Pons (tissue), 1 donor: Measurements from ENCODE around the gene RNF41.
"Not testable (repeated sequence)": the region's sequence is repeated elsewhere in the genome, so short reads cannot be mapped to it uniquely, and the experiment has no call there.

Experiments used
- DNase-seq: peaks from one replicate; pipeline ENCODE4 v3.0.0-alpha.2; 2016; ENCODE audit warnings: low spot score

Gene RNF41

DNA sequence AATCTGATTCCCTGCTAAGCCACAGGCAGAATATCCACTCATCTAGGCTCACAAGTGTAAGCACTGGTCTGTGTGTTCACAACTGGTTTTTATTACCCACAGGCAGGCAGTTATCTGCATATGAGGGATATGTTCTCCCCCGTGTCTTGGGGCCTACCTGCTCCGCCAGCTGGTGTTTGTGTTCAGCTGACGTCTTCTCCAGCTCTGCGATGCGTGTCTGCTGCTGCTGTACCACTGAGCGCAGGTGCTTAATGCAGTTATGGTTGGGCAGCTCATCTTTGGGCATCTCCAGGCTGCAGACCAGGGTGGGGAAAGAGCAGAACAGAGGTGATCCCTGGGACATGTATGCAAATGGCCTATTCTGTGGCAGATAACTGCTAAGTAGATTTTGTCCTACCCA, 13.7 kb downstream of the RNF41 start:
- no peak for DNase-seq

DNA sequence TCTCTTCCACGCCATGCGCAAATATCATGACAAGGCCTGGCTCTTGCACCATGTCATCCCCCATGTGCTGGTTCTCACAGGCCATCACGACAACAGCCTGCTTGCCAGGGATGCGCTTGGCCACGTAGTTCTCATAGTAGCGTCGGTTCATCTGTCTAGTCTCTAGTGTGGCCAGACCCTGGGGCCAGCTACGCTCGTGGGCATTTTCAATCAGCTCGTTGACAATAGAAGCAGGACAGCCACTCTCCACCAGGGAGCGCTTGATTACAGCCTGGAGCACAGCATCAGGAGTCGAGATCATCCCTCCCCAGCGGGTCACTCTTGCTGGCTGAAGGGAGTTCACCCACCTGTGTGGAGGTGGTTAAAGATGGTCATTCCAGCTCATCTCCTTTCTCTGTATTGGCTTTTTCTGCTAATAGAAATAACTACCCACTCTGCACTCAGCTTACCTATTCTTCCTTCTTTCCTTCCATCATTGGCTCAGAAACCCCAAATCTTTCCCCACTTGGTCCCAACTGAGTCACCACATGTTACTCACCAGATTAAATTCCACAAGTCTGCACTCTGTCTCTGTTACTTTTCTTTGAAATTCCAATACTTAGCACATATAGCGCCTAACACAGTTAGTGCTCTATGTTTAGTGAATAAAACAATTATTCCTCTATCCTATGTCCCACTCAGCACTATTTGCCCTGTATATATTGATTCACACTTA, 15.1 kb downstream of the RNF41 start:
- peak; percentile 42 for DNase-seq

DNA sequence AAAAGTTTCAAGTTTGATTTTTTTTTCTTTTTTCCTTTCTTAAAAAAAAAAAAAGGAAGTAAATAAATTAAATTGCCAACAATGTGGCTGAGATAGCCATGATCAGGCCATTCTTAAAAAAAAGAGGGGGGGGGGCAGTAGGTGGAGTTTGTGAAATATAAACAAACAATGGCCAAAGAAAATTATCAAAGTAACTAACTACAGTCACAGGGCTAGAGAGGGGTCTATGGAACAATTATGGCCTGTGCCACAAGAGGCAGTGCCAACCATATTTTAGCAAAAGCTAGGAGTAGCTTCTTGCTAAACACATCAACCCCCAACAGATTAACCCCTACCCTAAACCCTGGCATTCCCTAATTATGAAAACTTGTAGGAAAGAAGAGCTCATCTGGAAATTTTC, 16.3 kb downstream of the RNF41 start:
- DNase-seq, result no peak

DNA sequence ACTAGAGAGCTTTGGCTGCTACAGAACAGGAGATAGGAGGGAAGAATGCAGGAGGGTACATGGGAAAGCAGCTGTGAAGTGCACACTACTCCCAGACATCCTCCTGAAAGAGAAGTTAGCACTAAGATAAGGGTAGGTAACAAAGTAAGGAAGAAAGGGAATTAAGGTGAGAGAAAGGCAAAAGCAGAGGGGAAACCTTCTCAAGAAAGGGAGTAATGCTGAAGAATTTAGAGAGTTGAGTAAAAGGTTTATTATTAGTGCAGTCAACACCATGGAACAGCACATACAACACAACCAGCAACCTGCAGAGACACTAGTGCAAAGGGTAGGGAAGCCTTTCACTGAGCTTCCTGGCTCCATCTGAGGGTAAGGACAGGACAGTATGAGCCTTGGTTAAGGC, 17.4 kb downstream of the RNF41 start:
- DNase-seq, result no peak

DNA sequence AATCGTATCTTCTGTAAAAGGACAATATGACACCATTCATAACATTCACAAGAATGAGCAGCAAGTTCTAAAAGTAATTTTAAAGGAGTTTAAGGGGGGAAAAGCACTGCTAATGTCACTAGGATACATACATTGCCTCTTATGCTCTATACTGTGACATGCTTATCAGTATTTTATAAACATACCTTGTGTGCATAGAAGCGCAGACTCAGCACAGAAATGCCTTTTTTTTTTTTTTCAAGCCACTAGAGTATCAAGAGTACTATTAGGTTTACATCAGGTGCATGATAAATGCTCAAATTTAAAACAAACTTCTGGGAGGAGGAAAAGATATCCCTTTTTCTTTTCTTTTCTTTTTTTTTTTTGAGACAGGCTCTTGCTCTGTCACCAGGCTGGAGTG, 18.9 kb downstream of the RNF41 start:
- no peak for DNase-seq

DNA sequence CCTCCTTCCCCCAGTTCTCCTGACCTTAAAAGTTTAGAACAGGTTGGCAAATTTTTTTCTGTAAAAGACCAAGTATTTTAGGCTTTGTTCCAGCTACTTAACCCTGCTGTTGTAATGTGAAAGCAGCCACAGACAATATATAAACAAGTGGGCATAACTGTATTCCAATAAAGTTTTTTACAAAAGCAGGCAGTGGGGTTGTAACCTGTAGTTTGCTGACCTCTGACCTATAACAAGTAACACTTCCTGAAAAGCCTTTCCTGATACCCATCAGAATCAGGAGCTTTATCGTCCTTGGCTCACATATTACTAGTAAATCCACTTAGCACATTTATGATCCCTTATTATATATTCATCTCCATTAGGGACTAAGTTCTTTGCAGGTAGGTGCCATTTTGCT, 19.4 kb downstream of the RNF41 start:
- no peak for DNase-seq

DNA sequence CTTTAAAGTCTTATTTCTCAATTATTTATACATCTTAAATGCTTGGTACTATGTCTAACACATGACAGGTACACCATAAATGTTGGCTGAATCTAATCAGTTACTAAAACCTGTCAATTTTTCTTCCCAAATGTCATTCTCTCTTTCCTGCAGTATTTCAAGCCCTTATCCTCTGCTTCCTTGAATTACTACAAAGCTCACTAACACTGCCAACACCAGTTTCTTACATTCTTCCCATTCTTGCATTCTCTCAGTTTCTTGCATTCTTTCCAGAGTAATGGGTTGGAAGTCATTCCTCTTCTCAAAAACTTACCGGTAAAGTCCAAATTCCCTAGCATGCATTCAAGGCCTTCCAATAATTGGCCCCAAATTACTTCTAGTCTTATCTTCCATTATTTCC, 22.9 kb downstream of the RNF41 start:
- no peak for DNase-seq

DNA sequence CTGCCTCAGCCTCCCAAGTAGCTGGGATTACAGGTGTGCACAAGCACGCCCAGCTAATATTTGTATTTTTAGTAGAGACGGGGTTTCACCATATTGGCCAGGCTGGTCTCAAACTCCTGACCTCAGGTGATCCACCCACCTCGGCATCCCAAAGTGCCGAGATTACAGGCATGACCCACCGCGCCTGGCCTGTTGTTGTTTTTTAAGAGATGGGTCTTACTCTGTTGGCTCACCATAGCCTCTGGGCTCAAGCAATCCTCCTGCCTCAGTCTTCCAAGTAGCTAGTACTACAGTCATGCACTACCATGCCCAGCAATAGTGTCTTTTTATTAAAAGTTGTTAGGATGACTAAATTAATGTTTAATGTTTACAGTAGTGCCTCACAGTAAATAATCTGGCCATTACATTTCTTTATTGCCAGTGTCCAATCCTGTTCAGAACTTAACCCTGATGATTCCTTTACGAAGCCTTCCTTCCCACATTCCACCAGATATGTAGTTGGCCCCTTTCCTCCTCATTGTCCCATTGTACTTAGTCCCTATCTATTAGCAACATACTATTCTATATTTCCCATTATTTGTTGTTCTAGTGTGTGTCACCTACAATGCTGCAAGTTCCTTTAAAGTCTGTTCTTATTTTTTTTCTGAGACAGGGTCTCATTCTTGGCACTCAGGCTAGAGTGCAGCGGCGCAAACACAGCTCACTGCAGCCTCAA, 23.6 kb downstream of the RNF41 start:
- no peak for DNase-seq

DNA sequence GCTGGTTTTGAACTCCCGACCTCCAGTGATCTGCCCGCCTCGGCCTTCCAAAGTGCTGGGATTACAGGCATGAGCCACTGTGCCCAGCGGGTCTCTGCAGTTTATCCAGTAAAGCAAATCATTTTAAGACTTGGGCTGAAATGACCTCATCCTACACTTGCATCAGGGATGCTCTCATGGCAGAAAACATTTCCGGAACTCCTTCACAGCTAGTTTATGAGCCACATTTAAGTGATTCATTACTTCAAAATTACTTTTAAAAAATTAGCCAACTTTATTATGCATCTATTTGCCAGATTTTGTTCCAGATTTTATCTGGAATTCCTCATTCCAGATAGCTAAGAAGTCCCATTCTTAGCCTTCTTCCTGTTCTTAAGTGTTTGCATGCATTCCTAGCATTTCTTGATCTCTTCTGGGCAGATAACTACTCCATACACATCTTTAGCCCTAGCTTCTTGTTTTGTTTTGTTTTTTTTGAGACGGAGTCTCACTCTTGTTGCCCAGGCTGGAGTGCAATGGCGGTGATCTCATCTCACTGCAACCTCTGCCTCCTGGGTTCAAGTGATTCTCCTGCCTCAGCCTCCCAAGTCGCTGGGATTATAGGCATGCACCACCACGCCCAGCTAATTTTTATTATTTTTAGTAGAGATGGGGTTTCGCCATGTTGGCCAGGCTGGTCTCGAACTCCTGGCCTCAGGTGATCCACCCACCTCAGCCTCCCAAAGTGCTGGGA, 24.7 kb downstream of the RNF41 start:
- not testable (repeated sequence) for DNase-seq

DNA sequence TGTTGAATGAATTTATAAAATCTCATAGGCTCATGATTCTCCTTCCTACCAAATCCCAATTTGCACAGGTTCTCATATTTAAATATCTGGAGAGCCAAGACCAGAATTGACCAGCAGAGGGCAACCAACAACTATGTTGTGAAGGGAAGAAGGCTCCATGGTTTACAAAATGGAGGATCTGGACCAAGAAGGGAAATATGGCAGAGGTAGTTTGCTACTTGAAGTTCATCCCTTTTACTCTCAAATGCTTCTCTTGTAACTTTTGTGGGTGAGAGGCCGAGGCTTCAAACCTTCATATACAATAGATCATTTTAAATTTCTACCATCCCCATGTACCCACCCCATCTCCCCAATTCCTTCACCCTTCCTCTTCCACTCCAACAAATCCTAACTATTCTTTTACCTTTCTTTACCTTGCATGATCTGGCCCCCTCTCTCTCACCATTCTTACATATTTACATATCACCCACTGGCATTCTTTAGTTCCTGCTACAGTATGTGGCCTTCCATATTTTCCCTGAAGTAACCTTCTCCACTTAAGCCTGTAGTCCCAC, 28.6 kb downstream of the RNF41 start:
- DNase-seq, result peak; percentile 94

DNA sequence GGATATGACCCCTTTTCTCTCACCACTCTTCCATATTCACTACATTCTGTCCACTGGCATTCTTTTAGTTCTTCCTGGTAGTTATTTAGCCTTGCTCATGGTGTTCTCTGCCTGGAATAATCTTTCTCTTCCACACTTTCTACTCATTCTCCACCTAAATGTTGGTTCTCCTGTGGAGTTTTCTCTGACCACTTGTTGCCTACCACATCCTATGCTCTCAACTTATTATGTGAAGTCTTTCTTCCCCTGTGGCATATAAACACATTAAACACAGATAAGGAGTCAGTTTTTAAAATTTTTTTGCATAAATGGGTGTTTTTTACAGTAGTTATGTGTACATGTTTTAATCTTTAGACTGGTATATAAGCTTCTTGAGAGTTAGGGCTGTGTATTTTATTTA, 29.1 kb downstream of the RNF41 start:
- no peak for DNase-seq

DNA sequence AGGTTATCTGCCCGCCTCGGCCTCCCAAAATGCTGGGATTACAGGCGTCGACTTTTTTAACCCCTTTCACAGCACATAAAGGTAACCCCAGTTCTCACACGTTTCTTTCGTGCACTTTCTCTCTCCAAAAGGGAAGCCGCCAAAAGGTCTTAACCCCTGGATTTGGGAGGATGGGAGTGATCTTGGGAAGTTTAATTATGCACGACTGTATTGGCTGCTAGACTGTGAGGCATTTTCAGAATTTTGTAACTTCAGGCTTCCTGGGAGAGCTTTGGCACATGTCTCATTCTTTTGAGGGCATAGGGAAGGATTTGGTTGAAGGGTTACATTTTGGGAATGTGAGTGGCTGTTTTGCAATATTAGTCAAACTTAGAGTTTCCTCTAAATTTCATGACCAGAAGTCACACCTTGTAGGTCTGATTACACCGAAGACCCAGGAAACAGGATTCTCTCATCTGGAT, 31.0 kb downstream of the RNF41 start:
- DNase-seq, result peak; percentile 16

DNA sequence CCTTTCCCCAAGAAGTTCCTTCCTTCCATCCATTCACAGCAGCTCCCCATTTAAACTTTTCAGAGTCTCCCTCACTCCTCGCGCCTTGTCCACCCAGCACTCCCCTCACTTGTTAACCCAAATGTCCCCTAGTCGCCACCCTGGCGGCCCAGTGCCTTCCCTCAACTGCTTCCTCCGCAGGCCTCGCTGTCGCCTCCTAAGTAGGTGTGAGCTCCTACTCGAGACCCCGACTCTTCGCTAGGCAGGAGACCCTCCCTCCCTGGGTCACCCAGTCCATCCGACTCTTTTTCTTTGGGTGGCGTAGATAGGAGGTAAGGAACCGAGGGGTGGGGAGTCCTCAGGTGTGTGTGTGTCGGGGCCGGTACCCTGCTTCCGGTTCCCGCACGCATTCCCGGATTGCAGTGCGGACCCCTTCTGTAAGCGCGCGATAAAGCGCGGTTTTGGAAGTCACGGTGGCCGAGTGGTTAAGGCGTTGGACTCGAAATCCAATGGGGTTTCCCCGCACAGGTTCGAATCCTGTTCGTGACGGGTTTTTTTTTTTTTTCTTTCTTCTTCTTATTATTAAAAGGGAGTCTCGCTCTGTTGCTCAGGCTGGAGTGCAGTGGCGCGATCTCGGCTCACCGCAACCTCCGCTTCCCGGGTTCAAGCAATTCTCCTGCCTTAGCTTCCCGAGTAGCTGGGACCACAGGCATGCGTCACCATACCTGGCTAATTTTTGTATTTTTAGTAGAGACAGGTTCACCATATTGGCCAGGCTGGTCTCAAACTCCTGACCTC, 31.6 kb downstream of the RNF41 start:
- DNase-seq, result peak; percentile 80

DNA sequence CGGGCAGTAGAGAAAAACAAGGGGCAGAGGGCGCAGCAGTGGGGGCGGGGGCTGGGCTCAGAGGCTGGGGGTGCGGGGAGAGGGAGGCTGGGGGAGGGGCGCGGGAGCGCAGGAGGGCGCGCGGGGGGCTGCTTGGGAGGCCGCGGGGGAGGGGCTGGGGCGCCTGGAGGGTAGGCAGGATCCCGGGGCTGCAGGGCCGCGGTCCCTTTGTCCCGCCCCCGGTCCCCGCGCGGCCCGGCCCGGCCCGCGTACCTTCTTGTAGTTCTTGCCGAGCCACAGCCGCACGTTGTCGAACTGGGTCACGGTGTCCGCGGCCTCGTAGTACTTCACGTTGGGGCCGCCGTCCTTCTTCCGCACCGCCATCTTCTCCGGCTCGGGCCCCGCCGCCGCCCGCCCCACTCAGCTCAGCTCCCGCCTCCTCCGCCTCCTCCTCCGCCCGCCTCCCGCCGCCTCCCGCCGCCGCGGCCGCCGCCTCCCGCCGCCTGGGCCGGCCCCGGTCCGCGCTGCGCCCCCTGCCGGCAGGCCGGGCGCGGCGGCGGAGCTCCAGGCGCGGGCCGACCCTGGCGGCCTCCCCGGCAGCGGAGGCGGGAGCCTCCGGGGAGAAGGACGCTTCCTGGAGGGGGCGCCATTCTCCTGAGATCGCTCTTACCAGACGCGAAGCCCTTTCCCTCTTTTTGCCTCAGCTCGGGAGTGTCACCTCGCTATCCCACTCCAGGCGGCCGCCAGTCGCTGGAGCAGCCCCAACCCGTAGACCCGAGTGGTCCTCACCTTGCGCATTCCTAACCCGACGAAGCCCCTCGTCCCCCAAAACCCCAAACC, 32.4 kb downstream of the RNF41 start, which contains the start of gene SMARCC2:
Gene SMARCC2, minus strand, starts transcription at position 385 of the 819 bp plus-strand sequence. Its CDS starts 22 bp downstream, at position 363.
- peak; percentile 78 for DNase-seq

DNA sequence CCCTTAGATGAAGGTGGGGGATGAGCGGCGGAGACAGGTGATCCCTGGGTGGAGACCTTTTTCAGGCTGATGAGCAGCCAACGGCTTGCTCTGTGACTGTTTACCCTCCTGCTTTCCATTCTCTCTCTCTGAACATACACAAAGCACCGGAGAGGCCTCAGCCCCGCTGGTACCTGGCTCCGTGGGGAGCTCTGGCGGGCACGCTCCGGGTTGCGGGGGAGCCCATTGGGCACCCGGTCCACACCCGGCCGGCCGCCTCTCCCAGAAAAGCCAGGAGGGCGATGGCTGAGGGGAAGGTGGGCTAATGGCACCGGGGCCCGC, 33.0 kb downstream of the RNF41 start:
- DNase-seq, result no peak

DNA sequence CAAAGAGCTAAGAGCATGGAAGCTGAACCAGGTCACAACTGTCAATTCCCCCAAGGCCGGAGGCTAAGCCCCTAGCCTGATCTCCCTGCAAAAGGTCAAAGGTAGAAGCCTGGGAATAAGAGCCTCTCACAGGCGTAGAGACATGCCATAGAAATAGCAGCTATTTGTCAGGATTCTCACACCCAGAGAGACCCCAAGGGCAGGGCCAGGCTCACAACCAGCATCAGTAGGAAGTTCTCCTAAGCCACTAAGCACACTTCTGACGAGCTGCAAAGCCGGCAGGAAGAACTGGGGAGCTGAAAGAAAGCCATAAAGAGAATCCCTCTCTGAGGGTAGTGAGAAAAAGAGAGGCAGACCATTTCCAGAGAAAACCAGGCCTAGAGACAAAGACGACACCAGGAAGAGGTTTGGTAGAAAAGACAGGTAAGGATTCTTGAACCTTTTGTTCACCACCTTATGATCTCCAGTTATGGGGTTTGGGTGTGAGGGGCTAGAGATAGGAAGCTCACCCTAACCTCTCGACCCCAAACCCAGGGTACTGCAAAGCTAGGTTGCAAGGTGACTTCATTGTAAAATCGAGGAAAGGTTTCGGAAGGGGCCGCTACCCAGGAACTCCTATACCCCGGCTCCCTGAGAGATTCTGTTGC, 33.5 kb downstream of the RNF41 start:
- no peak for DNase-seq

DNA sequence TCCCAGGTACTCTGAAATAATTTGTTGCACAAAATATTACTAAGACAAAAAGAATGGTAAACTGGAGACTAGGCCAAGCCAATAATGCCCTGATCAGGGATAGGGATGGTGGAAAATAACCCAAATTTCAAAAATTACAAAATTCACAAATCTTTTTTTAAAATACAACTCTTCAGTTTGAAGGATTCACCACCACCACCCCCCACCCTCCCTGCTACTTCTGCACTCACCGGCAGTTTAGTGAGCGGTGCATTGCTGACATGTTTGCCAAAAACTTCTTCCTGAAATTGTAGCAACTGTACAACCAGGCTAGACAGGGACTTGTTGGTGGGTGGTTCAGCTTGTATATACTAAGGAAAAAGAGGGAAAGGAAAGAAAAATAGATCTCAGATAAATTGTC, 34.8 kb downstream of the RNF41 start:
- no peak for DNase-seq

DNA sequence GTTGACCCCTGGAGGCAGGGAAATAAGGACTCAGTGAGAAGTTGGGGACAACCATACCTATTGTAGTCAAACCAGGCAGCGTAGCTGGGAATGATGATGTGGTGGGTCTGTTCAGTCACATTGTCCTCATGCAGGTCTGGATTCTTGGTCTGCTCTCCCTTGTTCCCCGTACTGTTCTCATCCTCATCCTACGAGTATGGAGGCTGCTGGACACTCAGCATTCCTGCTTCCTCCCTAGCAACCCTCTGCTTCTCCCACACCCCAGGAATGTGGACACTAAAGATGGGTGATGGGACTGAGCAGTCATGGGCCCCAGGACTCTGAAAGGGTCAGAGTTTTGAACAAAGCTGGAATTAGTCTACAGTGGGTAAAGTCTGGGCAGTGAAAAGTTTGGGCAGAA, 43.4 kb downstream of the RNF41 start:
- no peak for DNase-seq

DNA sequence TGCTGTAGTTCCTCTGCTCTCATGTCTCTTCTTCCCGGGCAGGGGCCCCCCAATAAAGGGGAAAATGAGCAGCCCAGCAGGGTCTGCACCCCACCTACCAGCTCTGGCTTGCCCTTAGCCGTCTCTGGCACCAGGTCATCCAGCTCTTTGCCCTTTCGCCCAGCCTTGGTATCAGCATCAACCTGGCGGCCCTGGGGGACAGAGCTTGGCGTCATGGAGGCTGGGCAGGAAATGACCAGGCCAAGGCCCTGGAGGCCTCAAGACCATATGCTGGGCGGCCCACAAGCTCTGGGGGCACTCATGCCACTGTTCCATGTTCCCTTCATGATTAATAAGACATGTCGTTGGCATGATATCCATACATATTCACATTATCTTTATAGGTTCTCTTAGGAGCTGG, 48.9 kb downstream of the RNF41 start:
- no peak for DNase-seq

DNA sequence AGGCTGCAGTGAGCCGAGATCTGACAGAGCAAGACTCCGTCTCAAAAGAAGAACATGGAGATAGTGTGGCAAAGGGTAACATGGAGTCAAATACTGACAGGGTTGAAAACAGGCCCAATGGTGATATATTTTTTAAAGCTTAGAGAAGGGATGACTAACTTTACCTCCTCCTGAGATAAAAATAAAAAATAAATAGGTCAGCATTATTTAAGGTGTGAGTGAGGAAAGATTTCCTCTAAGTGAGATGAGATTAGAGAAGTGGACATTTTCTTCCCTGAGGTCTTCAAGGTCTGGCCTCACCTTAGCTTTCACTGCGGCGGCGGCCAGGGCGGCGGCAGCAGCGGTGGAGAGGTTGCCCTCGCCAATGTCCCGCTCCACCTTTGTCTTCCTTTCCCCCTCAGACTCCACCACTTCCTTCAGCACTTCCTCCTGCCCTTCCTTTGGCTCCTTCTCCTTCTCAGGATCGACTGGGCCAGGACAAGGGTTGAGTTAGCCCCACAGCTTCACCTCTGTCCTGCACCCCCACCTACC, 52.4 kb downstream of the RNF41 start:
- DNase-seq, result no peak
